Heart left ventricle (tissue), 13 donors: ENCODE data around the gene SCAI.

Experiments used
- CTCF ChIP-seq, 12 donors: fragments of 200-600 bp; sonication (generic) in 4 of 12; IDR thresholded peaks; one replicate each; pipeline versions ENCODE4 v1.5.0 to v1.8.0; 2018 to 2022; ENCODE audit warnings: antibody characterized with exemption in 12 of 12, mild to moderate bottlenecking in 5 of 12
- POLR2A ChIP-seq, 2 donors: fragments of 450-650 bp; IDR thresholded peaks; one replicate each; pipeline ENCODE4 v1.6.1; 2017; ENCODE audit warnings: antibody characterized with exemption in 2 of 2, mild to moderate bottlenecking in 2 of 2, moderate library complexity in 2 of 2
- donor health status: ischemic (EF 13 %, LVEDD 7.1; RV severe dilation, severe dysfunction).
- donor health status: DM: no; HTN: yes; CAD: no.
- donor health status: DM: no; HTN: no; CAD: no.
- donor health status: ischemic (EF 25% LVEDD 6.9; RV normal size, moderate dysfunction).
- donor health status: ischemic (EF 25% LVEDD 5.7; RV mildly dilated, moderate dysfunction).
- donor health status: ischemic (EF 35%, LVEDD 5.7; RV mildly dilated, moderate dysfunction).
- donor health status: nonischemic (EF 11% LVEDD 7.7; RV severe dilation, severe dysfunction).
- donor health status: DM: yes; HTN: yes; CAD: no.
- donor health status: PGD.
- donor health status: ischemic (EF 29% LVEDD 5.4; RV normal size, mild dysfunction).
- donor health status: nonischemic (EF 23%, LVEDD 6.1; RV moderate dilation, normal function).

GRCh38 chr9:124899845-124900244, 243.5 kb downstream of the SCAI start:
- no peak for TF ChIP-seq CTCF (IDR thresholded peaks at IDR 0.05)
- no peak for TF ChIP-seq POLR2A (IDR thresholded peaks at IDR 0.05)
